Right renal cortex interstitium (tissue), 3 donors: ENCODE measurements around the gene BRD9. TPM values are rescaled to one million over a fixed set of nuclear protein-coding genes. Genes with fewer than 3 reads are reported as not detected.
"Not testable (repeated sequence)": the region's sequence is repeated elsewhere in the genome, so short reads cannot be mapped to it uniquely, and the experiment has no call there.

Experiments used
- DNase-seq, 3 donors: peaks; one replicate each; pipeline ENCODE4 v3.0.0-alpha.2; 2013; ENCODE audit warnings: low read depth in 3 of 3, low spot score in 2 of 3
- polyA plus RNA-seq, 3 donors: library from polyadenylated mRNA; unstranded; fragments of 120-200 nt; gene quantifications; one replicate each; pipeline ENCODE4 v1.2.1, GENCODE V29; 2013; ENCODE audit not compliant: insufficient read length in 3 of 3

The BRD9 gene
- polyA plus RNA-seq, 3 donors = 35.0 to 38.9 (median 36.4) TPM

GRCh38 chr5:846602-847091 is 46.0 kb downstream of the BRD9 start:
- not testable (repeated sequence) for DNase-seq

GRCh38 chr5:845676-846601 is 46.7 kb downstream of the BRD9 start:
- DNase-seq = not testable (repeated sequence)

DNA sequence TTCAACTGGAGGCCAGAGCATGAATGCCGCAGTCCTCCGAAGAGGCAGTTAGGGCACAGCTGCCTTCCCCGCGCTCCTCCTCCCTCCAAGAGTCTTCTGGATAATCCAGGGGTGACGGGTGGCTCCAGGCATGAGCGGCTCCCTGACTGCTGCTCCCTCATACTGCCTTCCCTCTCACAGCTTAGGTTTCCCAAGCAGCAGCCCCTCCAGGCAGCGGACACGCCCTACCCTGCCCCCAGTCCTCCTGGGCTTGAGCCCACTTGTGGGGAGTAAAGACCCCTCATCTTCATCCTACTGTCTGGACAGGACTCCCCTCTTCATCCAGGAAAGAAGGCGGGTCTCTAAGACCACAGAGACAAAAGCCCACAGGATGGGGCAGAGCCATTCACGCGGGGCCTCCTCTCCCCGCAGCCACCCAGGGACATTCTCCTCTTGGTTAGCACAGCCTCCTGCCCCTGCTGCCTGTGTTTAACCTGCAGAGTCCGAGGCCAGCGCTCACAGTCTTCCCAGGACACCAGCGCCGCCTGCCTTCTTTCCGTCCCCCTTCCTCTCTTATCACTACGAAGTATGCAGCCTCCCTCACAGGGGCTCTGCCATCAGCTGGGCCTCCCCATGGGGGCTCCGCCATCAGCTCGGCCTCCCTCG is 47.4 kb downstream of the BRD9 start:
- DNase-seq = not testable (repeated sequence)

- DNase-seq = not testable (repeated sequence)
Measured at GRCh38 chr5:844426-844825, 48.2 kb downstream of the BRD9 start.

GRCh38 chr5:843926-844325 is 48.7 kb downstream of the BRD9 start:
- not testable (repeated sequence) for DNase-seq

DNA sequence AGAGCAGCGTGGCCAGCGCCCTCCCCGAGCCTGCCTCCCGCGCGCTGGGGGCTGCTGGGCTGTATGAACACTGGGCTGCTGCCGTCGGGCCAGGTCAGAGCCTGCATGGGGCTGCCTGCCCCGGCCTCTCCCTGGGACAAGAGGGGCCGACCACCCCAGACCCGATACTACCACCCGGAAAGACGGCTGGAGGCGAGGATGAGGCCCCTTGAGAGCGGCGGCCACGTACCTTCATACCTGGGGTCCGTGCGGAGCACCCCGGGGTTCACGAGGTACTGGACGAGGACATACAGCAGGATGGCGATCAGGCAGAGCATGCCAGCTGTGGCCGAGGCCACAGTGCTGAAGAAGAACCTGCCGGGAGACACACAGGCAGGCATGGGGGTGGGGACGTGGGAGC is 49.2 kb downstream of the BRD9 start:
- DNase-seq = not testable (repeated sequence)

- not testable (repeated sequence) for DNase-seq
Measured at GRCh38 chr5:842402-843221, 50.0 kb downstream of the BRD9 start.

DNA sequence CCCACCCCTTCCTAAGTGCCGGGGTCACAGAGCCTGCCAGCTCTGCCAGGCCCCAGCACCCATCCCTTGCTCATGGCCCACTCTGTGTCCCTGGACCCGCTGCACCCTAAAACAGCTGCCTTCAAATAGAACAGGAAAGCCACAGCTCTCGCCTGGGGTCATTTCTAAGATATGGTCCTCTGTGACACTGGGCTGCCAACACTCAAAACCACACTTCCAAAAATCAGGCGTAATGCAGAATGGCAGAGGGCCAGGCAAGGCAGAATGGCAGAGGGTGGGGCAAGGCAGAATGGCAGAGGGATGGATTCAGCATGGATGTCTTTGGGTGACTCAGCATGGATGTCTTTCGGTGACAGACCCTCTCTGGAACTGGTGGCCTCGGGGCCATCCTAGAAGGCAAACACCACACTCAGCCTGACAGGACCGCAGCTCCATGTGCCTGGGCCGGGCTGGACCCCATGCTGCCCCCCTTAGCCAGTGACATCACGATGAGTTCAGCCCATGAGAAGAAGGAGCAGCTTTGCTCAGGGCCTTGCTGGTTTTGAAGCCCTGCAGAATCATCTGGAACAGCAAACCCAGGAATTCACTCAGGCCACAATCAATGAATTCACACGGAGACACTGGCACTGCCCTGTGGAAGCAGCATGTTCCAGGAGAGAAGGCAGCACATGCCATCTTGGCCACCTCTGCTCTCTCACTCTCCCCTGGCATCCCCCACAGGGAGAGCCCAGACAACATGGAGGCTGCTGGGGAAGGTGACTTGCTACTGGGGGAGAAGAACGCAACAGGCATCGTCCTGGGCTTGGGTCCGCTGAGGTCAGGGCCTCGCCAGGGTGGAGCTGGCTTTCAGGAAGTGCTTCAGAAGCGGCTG is 50.8 kb downstream of the BRD9 start:
- DNase-seq = not testable (repeated sequence)

DNA sequence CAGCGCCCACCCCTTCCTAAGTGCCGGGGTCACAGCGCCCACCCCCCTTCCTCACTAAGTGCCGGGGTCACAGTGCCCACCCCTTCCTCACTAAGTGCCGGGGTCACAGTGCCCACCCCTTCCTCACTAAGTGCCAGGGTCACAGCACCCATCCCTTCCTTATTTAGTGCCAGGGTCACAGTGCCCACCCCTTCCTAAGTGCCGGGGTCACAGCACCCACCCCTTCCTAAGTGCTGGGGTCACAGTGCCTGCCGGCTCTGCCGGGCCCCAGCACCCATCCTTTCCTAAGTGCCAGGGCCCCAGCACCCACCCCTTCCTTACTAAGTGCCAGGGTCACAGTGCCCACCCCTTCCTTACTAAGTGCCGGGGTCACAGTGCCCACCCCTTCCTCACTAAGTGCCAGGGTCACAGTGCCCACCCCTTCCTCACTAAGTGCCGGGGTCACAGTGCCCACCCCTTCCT is 51.6 kb downstream of the BRD9 start:
- not testable (repeated sequence) for DNase-seq

- not testable (repeated sequence) for DNase-seq
Measured at GRCh38 chr5:840118-840973, 52.3 kb downstream of the BRD9 start.

- not testable (repeated sequence) for DNase-seq
Measured at GRCh38 chr5:838431-838851, 54.2 kb downstream of the BRD9 start.

- DNase-seq = not testable (repeated sequence)
Measured at GRCh38 chr5:837621-838121, 54.9 kb downstream of the BRD9 start.

- not testable (repeated sequence) for DNase-seq
Measured at GRCh38 chr5:835933-836612, 56.5 kb downstream of the BRD9 start.

GRCh38 chr5:834013-834412 is 58.6 kb downstream of the BRD9 start:
- DNase-seq = not testable (repeated sequence)

DNA sequence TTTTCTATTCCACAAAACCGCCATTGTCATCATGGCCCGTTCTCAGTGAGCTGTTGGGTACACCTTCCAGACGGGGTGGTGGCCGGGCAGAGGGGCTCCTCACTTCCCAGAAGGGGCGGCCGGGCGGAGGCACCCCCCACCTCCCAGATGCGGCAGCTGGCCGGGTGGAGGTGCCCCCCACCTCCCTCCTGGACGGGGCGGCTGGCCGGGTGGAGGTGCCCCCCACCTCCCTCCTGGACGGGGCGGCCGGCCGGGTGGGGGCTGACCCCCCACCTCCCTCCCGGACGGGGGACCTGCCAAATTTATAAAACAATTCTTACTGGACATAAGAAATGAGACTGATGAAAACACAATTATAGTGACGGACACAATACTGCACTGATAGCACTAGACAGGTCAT is 64.4 kb downstream of the BRD9 start:
- DNase-seq = not testable (repeated sequence)

DNA sequence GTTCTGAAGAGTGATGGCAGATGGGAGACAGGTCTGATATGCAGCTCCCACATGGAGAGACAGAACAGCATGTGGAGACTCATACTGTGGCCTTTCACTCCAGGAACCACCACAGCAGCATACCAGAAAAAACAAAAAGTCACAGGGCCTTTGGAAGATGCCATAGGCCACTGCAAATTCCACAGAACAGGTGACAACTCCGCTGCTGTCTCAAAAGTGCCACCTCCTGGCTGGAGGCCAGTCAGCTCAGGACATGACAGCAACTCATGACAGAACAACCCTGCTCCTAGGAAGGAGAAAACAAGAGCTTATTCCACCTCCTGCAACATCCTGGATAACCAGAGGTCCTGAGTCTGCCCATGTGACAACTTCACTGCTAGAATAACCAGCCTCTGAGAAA is 67.1 kb downstream of the BRD9 start:
- not testable (repeated sequence) for DNase-seq

DNA sequence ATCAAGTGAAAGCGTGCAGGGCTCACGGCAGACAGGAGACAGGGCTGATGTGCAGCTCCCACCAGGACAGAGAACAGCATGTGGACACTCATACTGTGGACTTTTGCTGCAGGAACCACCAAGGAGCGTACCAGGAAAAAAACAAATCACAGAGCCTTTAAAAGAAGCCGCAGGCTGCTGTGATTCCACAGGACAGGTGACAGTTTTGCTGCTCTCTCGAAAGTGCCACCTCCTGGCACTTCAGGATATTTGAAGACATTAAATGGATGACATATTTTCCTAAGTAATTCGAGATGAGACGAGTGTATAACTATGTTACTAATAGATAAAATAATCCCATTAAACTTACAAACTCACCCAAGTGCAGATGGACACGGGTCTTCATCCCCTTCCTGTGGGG is 71.1 kb downstream of the BRD9 start:
- no peak for DNase-seq

DNA sequence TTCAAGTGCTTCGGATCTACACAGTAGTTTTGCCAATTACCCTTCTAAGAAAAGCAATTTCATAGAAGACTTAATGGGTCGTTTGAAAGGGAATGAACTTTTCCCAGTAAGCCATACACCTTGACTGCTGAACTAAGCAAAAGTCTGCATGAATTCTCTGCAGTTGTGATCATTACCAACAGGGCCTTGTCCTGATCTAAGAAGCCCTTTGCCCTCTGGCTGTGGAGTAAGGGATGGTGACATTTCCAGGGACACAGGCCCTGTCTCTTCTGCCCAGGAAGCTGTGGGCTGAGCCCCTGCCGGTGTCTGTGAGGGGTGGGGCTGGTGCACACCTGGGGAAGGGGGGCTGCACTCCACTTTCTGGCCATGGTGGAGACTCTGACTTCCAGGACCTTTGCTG is 72.4 kb downstream of the BRD9 start:
- no peak for DNase-seq
